GM21528 (cell line): ENCODE measurements around the gene WDR87.
"Not testable (repeated sequence)": the region's sequence is repeated elsewhere in the genome, so short reads cannot be mapped to it uniquely, and the experiment has no call there.

Experiments used
- ATAC-seq: cut with Tn5 transposase; IDR thresholded peaks from one replicate; pipeline ENCODE4 v1.9.1; 2021; ENCODE audit warnings: mild to moderate bottlenecking, moderate library complexity; ENCODE audit not compliant: unreplicated experiment, low FRiP score

WDR87 gene

DNA sequence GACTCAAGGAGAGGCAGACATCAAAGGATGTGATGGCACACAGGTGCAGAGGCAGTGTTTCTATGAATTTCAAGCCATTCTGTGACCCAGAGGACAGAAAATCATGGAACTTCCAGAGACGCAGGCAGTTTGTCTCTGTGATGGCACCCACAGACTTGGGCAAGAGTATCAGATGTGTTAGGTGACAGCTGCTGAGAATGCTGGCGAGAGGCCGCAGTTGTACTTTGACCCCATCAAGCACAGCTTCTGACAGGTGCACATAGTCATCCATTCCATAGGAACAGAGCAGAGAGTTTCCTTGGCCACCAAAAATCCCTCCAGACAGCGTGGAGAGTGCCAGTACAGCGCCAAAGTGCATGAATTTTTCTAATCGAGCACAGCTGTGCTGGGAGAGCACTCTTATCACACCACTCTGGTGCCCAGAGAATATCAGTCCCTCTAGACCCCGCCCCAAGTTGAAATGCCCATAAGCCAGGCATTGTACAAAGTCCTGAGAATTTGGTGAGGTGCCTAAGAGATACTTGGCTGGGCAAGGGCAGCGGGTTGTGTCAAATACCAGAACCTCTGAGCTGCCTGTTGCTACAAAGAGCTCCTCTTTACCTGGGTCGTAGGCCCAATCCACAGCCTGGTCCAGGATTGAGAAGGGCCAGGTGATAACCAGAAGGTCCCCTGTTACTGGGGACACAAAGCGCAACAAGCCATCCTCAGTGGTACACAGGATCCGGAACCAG is 12.4 kb downstream of the WDR87 start:
- no peak for ATAC-seq

DNA sequence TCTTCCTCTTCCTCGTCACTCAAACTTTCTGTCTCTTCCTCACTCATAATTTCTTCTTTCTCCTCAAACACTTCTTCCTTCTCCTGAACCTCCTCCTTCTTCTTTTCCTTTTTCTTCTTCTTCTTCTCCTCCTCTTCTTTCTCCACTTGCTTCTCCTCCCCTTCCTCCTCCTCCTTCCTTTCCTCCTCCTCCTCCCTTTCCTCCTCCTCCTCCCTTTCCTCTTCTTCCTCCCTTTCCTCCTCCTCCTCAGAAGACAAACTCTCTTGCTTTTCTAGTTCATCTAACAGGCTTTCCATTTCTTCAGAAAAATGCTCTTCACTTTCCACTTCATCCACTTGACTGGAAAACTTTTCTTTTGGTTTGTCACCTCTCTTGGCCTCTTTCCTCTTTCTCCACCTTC is 19.8 kb downstream of the WDR87 start:
- ATAC-seq, result no peak

- ATAC-seq, result no peak
Measured at GRCh38 chr19:37885392-37885791, 21.0 kb downstream of the WDR87 start.

- ATAC-seq, result no peak
Measured at GRCh38 chr19:37877147-37877546, 29.2 kb downstream of the WDR87 start.

GRCh38 chr19:37876032-37876431 is 30.4 kb downstream of the WDR87 start:
- ATAC-seq, result no peak

DNA sequence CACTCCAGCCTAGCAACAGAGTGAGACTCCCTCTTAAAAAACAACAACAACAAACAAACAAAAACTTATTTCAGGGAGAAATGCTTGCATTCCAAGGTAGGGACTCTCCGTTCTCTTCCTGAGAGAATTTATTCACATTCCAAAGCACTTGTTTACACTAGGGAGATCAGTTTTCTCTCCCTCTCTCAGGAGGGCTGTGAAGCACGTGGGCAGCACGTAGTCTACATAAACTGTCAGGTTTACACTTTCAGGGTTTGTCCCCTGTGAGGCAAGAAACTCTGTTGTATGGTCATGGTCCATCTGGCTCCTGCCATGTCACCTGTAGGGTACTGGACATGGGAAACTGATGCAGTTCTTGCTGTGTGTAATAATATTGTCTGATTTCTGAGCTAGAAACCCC is 31.6 kb downstream of the WDR87 start:
- no peak for ATAC-seq

GRCh38 chr19:37872383-37872782 is 34.0 kb downstream of the WDR87 start:
- no peak for ATAC-seq

DNA sequence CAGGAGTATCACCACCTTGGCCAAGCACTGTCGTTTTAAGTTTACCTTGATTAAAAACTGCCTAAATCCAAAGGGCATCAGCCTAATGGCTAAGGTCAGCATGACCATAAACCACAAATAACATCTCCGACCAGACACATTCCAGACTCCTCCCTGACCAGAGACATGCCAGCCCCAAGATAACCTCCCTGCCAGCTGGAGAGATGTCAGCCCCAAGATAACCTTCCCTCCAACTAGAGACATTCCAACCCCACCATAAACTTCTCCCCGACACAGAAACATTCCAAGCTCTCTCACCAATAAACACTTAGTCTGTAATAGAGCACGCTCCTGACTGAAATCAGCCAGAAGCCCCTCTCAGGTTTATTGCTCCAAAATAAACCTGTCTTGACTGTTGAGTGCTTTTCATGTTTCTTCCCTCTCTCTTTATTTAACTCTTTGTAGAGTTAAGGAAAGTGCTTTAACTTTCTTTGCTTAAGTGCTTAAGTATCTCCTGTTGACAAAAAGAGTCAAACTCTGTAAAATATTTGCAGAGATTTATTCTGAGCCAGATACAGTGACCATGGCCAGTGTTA is 36.5 kb downstream of the WDR87 start:
- no peak for ATAC-seq

DNA sequence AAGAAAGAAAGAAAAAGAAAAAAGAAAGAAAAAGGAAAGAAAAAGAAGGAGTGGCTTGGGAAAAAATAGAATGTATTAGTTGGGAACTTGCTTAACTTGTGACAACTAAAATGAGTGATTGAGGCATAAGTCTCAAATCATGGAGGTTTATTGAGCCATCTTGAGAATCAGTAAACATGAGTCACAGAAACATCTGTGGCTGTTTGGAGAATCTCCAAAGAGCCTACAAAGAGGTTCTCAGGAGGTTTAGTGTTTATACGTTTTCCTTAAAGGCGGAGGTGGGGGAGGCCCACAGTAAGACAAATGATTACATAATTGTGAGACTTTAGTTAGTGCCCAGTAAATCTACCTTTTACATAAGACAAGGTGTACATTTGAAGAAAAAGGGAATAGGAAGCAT is 38.6 kb downstream of the WDR87 start:
- no peak for ATAC-seq

DNA sequence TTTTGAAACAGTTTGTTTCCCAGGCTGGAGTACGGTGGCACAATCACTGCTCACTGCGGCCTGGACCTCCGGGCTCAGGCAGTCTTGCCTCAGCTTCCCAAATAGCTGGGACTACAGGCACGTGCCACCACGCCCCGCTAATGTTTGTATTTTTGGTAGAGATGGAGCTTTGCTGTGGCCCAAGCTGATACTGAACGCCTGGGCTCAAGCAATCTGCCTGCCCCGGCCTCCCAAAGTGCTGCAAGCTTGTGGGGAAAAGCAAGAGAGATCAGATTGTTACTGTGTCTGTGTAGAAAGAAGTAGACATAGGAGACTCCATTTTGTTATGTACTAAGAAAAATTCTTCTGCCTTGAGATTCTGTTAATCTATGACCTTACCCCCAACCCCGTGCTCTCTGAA is 40.5 kb downstream of the WDR87 start:
- not testable (repeated sequence) for ATAC-seq

DNA sequence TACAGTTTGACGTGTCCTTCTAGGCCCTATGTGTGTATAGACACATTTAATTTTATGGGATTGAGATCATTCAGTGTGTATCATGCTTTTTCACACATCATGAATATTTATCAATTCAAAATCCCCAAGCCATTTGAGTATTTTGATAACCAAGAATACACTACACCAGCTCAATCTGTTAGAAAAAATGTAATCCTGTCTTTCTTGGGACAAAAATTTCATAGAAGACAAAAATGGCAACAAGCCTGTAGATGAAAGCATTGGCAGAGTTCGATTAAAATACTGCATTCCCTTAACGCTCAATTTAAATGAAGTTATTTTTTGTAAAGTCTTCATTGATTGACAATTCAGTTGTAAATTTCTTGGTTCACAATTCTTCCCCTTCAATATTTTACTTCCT is 41.9 kb downstream of the WDR87 start:
- ATAC-seq, result no peak

- no peak for ATAC-seq
Measured at GRCh38 chr19:37855098-37855497, 51.3 kb downstream of the WDR87 start.

- ATAC-seq, result no peak
Measured at GRCh38 chr19:37845932-37846331, 60.5 kb downstream of the WDR87 start.
